ELR (cell line): ENCODE results near the gene ESD.
A peak's percentile ranks its signal among the peaks of the same experiment; 100 is the strongest.

Source experiments
- DNase-seq: peaks from one replicate; pipeline ENCODE4 v3.0.0-alpha.2; 2015; ENCODE audit warnings: low read depth

The ESD gene

DNA sequence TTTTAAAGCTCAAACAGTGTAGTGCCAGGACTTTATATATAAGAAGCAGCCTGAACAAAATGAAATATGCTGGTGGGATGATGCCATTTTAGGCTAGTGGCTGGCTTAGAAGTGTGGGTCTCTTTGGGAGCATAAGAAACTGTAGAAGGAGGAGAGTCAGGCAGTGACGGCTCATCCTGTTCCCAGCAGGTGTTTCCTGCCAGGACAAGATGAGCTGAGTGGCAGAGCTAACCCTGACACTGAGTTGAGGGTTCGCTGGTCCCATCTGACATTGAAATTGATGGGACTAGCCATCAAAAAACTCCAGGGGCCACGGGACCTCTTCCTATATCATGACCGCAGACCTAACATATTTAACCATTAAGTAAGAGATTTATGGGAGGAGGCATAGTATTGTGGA, 51.3 kb downstream of the ESD start:
- DNase-seq: no peak

DNA sequence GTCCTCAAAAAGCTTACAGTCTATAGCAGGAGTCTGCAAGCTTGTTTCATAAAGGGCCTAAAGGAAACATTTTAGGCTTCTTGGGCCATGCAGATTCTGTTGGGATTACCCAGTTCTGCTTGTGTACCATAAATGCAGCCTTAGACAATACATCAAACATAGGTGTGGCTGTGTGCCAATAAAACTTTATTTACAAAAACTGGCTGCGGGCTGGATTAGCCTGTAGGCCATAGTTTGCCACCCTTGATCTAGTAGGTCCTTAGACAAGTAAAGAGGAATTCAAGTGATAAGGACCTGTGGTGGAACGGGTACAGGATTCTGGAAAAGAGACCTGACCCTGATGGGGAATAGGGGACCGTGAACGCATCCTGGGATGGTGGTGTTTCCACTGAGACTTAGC, 51.9 kb downstream of the ESD start:
- DNase-seq: no peak

DNA sequence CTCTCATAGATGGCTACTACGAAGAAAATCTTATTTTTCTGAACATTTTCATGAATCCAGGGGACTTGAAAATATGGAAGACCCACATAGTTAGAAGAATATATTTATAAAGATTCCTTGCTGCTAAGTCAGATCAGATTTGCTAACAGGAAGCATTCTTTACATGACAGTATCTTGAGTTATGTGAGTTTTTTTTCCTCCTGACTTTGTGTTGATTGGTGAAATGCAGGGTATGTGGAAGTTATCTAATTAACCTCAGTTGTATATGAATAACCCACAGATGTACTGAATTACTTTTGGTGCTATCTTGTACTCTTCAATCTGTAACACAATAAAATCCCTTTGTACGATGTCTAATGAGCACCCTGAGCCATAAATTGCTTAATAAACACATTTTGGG, 53.8 kb downstream of the ESD start:
- peak; percentile 57 for DNase-seq

DNA sequence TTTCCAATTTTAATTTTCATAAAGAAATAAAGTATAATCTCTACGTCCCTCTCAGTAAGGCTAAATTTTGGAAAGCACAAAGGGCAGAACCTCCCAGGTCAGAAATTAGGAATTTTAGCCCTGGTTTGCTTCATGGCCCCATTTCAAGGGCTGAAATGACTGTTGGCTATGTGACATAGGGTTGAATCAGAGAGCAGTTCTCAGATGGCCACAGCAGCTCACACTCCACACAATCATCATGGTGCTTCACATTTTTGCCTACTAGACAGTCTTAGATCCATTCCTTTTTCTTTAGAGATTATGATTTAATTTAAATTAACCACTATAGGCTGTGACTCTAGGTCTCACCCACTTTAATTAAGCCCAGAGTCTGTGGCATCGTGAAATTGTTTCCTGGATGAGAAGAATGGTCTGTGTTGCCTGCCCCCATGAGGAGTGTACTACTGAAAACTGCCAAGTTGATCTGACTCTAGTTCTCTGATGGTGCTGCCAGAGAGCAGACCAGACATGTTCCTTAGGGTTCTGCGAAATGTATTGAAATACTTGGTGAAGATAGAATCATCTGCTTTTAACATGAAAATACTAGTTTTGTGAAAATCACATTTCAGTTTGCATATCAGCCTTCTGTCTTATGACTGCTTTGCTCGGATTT, 57.4 kb downstream of the ESD start:
- peak; percentile 11 for DNase-seq

DNA sequence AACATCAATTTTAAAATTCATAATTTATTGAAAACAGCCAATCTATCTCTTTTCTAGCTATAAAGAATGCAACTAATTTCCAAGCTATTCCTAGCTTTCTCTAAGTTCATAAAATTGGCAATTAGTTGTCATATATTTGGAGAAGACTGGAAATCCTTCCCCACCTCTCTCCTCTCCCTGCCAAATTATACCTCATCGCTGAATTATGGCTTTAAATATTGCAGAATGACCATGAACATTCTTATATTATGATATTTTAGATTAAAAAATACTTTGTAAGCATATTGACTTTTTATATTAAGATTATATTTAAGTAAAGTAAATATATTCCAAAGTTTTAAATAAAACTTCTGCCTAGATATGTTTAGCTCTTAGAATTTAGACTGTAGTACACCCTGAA, 58.2 kb downstream of the ESD start:
- DNase-seq: no peak

DNA sequence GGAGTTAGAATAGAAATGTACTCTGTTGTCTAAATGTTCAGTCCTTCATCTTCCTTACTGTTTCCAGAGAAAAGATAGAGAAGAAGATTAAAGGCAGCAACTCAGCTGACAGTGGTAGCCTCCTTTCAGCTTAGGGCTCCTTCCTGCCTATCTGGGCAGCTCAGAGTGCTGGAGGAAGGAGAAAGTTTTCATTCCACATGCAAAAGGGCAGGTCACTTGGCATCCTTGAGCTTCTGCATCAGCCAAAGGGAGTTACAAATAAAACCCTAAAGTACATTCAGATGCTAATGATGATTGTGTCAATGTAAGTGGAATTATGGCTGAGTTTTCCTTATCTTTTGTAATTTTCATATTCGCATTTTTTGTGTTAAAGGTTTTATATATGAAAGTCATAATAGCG, 58.9 kb downstream of the ESD start:
- DNase-seq: no peak

DNA sequence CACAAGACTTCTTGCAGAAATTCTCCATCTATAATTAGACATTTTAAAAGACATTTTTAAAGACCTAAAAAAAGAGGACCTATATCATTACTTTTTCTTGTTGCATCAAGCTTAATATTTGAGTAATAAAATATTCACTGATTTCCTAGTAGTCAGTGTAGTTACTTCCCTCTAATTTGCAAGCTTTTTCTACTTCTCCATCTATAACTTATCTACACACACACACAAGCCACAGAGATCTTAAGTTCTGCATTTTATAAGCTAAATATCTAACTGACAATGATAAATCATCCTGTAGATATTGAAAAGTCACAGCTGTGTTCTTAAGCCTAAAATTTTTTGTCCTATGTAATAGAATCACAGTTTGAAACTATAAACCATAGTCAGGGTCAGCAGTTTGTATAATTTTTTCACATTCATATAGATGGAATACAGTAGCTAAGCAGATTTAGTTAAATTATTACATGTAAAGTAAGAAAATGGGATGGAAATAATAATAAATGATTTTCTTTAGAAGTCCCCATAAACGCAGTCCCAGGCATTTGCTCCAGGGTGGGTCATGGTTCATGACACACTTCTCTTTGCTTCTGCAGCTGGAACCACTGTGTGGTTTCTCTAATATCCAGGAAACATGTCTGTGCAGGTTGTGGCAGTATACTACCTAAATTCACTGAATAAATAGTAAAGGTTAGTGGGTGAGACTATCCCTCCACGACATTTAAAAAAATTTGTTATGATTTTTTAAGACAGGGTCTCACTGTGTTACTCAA, 60.2 kb downstream of the ESD start:
- DNase-seq: no peak

DNA sequence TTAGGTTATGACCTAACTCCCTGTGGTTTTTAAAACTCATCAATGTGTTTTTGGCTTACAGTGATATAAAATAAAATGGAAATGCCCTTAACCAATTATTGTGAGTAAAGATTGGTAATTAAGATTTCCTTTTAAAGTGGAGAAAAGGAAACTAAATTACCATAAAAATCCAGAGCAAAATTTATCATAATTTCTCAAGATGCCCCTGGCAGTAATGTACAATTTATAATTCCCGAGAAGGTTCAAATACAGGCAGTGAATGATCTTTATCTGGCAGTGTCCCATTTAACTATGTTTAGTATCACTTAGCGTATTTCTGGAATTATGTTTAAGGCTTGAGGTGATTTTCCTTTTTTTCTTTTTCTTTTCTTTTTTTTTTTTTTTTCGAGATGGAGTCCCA, 61.5 kb downstream of the ESD start:
- DNase-seq: no peak

DNA sequence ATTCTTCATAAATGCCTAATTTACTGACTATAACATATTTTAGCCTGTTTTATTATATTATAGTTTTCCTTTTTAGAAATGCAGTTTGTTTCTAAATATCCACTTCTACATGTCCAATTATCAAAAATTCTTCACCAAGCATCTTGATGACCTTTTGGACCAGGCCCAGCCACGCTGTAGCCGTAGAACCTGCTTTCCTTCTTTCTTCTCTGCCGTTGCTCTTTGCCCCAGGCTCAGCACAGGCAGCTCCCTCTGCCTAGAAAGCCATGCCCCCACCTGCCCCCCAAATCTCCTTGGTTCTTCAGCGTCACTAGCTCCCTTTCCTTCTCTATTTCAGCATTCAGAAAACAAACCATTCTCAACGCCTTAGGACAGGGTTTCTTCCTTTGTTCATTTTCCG, 65.4 kb downstream of the ESD start:
- DNase-seq: no peak

DNA sequence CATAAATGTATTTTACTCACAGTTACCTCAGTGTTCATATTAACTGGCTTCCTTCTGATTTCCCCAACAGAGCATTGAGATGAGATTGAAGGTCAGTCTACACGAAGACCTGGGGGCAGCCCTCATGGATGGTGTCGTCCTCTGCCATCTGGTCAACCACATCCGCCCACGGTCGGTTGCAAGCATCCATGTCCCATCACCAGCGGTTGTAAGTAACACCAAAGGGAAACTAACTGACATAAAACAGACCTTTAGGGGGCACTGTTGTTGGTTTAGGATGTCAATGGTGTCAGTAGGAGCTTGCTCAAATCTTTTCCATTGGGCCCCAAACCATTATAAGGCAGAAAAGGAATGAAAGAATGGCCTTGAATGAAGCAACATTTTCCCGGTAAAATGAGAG, 68.2 kb downstream of the ESD start:
- peak; percentile 49 for DNase-seq

DNA sequence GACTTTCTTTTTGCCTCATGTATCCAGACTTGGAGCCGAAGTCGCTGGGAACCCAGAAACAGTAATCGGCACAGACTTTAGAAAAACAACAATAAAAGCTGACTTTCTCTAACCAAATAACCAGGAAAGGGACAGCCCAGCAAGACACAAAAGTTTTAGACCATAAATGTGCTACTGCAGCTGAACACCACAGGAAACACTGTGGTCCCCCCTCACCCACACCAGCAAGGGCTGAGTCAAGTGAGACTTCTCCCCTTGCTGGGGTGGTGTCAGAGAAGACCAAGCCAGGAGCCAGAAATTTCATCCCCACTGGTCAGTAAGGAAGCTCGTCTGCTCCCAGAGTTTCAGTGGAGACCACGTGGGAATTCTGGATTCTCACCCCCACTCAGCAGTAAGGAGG, 70.6 kb downstream of the ESD start:
- no peak for DNase-seq
